HL-60 (cell line): ENCODE measurements around the gene KLHL3.

Experiments
- DNase-seq, 2 experiments: peaks; one replicate each; pipeline ENCODE4 v3.0.0-alpha.2; 2010 to 2020; ENCODE audit warnings: low read depth in 1 of 2, low spot score in 1 of 2
- H3K27ac ChIP-seq: fragments of 250-450 bp; sonication (Bioruptor Pico); replicated peaks from 2 replicates; pipeline ENCODE4 v1.5.1; 2020; ENCODE audit warnings: mild to moderate bottlenecking, moderate library complexity
- H3K27me3 ChIP-seq: fragments of 250-450 bp; sonication (Bioruptor Pico); 2 replicates; pipeline ENCODE4 v1.5.1; 2021; ENCODE audit warnings: mild to moderate bottlenecking, moderate library complexity; ENCODE audit not compliant: insufficient read depth, poor library complexity, severe bottlenecking
- H3K4me3 ChIP-seq: replicated peaks from 2 replicates; pipeline ENCODE4 v1.5.1; 2011; ENCODE audit warnings: mild to moderate bottlenecking, control low read depth, low read length; ENCODE audit not compliant: insufficient read depth
- GABPA ChIP-seq: IDR thresholded peaks from 2 replicates; pipeline ENCODE4 v1.6.1; 2012; ENCODE audit warnings: low read depth
- POLR2AphosphoS5 ChIP-seq: IDR thresholded peaks from 2 replicates; pipeline ENCODE4 v1.6.1; 2012; ENCODE audit warnings: low read depth
- REST ChIP-seq: IDR thresholded peaks from 2 replicates; pipeline ENCODE4 v1.6.1; 2012; ENCODE audit warnings: low read depth; ENCODE audit not compliant: insufficient replicate concordance
- SPI1 ChIP-seq: IDR thresholded peaks from 2 replicates; pipeline ENCODE4 v1.6.1; 2012; ENCODE audit warnings: low read depth, mild to moderate bottlenecking, borderline replicate concordance
- TF ChIP-seq, protein P1 (sequence below): IDR thresholded peaks from one replicate; pipeline ENCODE4 v1.5.1; 2011; ENCODE audit warnings: low read length, control low read depth, inconsistent platforms; ENCODE audit not compliant: insufficient read depth

Gene KLHL3

DNA sequence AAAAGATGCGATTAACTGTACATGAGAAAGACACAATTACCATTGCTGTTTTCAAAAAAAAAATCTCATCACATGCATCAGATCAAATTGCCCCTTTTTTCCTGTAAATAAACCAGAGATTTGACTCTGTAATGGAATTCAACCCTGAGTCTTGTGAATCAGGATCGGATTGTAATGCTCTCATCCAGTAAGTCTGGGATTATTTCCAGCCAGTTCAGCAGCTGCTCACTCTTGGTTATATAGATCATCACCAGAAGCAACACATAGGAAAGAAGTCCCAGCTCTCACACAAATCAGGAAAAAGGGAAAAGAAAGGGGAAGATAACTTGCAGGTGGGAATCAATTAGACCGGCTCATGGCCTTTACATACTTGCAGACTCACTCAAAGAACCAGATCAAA is 138.9 kb downstream of the KLHL3 start:
- Histone ChIP-seq H3K27ac (no peak overlapping the region), H3K4me3 (no peak overlapping the region), H3K27me3 (no peaks in the 10 kb centered on the region)
- no peak for TF ChIP-seq REST
- no peak for TF ChIP-seq GABPA
- TF ChIP-seq SPI1, result no peak
- TF ChIP-seq, protein P1, sequence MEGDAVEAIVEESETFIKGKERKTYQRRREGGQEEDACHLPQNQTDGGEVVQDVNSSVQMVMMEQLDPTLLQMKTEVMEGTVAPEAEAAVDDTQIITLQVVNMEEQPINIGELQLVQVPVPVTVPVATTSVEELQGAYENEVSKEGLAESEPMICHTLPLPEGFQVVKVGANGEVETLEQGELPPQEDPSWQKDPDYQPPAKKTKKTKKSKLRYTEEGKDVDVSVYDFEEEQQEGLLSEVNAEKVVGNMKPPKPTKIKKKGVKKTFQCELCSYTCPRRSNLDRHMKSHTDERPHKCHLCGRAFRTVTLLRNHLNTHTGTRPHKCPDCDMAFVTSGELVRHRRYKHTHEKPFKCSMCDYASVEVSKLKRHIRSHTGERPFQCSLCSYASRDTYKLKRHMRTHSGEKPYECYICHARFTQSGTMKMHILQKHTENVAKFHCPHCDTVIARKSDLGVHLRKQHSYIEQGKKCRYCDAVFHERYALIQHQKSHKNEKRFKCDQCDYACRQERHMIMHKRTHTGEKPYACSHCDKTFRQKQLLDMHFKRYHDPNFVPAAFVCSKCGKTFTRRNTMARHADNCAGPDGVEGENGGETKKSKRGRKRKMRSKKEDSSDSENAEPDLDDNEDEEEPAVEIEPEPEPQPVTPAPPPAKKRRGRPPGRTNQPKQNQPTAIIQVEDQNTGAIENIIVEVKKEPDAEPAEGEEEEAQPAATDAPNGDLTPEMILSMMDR, result no peak
- TF ChIP-seq POLR2AphosphoS5, result no peak
- DNase-seq, result no peak

- TF ChIP-seq POLR2AphosphoS5 (no peak), SPI1 (no peak), REST (no peak), GABPA (no peak)
- TF ChIP-seq, protein P1, result no peak
- no peak overlapping the region for H3K4me3 ChIP-seq
- H3K27me3 ChIP-seq, result no peaks in the 10 kb centered on the region
- H3K27ac ChIP-seq, result no peak overlapping the region
- DNase-seq, result no peak
Measured at GRCh38 chr5:137595396-137596079, 140.4 kb downstream of the KLHL3 start.

GRCh38 chr5:137594717-137595116 is 141.2 kb downstream of the KLHL3 start:
- Histone ChIP-seq H3K27ac (no peak overlapping the region), H3K27me3 (no peaks in the 10 kb centered on the region), H3K4me3 (no peak overlapping the region)
- TF ChIP-seq POLR2AphosphoS5 (no peak), REST (peak; percentile 89)
- DNase-seq, result no peak
